GM15510 (cell line): ENCODE measurements around the gene HOXA13.

ENCODE experiments used
- POLR2A ChIP-seq: IDR thresholded peaks from 3 replicates; pipeline ENCODE4 v1.6.1; 2011; ENCODE audit warnings: borderline replicate concordance; ENCODE audit not compliant: insufficient read length; ENCODE audit errors: extremely low read depth

The HOXA13 gene

DNA sequence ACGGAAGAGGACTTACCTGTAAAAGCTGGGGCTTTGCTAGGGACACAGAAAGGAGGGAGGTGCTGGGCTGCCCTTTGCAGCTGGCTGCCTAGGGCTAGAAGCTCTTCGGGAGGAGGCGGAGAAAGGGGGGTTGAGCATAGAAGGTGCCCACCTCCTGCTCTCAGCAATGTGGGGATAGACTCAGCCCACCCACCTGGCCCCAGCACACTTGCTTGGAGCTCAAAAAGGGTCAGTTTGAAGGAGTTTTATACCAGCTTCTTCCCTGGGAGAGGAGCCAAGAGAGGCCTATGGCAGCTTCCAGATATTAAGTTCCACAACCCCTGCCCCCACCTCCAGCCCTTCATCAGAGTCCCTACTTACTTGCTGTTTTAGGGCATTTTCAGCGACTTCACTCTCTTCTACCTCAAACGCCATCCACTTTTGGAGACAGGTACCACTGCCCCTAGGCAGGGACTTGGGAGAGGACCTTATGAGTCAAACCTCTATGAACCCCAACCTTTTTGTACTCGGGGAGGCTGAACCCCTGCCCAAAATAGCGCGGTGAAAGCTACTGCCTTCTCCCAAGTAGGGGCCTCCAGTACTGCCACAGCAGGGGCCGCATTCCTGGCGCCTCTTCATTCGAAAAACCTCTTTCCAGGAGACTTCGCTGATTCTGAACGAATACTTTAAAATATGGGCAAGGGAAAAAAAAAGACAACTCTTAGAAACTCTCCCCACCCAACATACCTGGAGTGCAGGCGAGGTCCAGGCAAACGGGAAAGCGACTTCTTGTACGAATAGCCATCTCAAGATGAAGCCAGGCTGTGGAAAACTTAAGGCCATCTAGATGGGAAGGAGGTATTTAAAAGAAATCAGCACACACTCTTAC, 41.5 kb upstream of the HOXA13 start:
- no peak for TF ChIP-seq POLR2A

DNA sequence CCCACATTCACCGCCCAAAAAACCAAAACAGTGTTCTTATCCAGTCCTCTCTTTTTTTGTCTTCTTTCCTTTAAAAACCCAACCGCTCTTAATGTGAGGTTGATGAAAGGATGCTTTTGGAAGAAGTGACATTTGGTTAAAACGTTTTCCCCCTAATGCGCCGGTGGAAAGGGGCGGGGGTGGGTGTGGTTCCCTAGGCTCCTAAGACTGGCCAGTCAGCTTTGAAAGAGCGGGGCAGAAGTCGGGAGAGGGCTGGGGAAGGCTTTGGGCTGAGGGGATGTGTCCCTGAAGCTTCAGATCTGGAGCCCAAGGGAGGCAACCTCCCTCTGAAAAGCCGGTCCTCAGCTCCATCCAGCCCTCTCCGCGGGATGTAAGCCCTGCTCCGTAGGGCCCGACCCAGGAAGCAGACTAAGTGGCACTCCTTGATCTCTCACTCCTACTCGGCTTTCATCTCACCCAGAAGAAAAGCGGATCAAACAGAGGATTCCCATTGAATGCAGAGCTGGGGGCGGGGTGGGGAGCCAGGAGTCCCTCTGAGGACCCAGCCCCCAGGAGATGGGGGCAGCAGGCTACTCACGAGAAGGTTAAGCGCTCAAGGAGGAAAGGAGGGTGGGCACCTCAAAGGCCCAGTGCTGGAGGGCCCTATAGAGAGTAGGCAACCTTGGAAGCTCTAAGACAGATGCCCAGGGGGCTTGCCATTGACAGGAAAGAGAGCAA, 40.3 kb upstream of the HOXA13 start:
- TF ChIP-seq POLR2A = no peak

DNA sequence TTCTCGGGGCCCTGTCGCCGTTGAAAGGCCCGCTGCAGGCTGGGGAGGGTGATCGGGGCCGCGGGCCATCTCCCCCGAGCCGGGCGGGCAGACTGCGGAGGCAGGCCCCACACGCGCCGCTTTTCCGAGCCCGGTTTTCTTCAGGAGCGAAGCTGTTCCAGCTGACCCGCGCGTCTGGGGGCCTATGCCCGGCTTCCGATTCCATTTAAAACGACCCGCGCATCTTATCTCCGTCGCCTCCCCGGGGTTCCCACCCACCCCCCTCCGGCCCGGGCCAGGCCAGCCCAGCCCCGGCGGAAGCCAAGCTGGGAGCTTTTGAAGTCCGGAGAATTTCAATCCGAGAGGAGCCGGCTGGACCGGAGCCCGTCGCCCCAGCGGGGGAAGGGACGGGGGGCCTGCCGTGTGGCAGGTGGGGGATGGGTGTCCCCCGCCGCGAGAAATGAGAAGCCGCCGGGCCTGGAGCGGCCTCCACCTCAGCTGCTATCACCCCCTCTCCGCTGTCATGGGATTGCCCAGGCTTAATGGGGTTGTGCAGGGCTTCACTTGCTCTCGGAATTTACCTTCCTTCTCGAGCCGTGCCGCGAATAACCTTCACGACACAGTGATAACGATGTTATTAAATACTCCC, 39.6 kb upstream of the HOXA13 start:
- TF ChIP-seq POLR2A = no peak

DNA sequence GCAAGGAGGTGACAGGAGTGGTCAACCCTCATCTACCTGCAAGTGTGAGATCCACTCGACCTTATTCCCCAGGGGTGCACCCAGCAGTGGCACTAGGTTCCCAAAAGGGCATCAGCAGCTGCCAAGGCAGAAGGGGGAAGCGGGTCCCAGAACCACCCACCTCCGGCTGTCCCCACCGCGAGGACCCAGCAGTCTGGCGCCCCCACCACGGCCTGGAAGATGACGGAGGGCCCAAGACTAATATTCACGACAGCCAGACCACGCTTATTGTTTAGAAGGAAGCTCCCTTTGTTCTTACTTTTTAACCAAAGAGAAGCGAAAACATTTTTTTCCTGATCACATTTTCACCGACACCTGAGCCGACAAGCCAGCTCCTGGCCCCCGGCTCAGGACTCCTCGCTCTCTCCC, 39.1 kb upstream of the HOXA13 start:
- TF ChIP-seq POLR2A = no peak

DNA sequence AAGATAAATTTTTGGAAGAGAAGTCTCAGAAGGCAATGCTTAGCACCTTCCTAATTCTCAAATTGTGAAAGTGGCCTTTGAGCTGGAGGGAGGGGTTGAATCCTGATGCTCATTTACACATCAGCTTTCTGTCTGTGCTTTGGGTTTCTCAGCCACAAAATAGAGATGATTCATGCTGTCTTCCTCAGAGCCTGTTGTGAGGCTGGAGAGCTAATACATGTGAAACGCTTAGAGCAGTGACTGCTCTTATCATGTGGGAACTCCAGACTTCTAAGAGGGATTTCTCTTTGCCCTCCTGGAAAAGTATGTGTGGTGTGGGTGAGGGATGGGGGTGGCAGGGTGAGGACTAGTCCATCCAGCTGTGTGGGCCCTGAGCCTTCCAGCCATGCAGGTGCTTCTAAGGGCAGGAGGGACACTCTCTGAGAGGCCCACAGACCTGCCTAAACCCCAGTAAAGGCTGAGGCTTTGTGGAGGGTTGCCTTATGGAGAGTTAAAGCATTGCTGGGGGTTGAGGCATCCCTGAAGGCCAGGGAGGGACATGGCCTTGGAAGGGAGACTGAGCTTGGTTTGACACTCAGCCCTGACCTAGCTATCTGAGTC, 37.9 kb upstream of the HOXA13 start:
- TF ChIP-seq POLR2A = no peak

DNA sequence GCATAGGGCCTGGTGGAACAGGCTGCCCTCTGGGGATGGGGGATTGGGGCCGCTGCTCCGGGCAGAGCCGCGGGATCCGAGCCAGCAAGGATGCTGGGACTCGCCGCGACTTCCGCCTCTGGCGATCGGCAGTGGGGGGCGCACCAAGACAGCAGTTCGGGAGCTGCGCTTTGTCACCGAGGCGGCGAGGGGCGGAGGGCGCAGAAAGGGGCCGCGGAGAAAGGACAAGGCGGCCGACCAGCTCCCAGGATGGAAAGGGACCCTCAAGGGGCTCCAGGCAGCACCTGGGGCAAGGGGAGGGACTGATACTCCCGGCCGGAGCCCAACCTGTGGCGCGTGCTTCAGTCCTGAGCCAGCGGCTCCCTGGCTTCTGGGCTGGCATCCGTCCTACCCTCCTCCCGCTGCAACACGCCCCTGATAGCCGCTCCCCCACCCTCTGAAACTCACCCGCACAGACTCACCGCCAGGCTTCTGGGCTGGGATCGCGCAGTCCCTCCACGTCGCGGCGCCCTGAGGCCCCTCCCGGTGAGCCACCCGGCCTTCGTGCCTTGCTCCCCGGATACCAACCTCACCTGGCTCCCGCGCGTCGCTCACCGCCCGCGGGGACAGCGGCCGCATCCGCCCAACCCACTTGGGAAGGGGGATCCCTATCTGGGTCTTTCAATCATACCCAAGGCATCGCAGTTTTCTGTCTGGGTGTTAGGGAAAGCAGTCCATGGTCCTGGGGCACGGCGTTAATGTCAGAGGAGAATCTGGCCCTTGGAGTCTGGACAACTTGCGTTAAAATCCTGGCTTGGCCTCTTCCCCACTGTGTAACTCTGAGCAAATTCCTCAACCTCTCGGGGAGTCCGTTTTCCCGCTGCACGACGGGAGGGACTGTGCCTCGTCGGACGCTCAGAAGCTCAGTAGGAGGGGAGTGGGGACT, 35.8 kb upstream of the HOXA13 start:
- no peak for TF ChIP-seq POLR2A

DNA sequence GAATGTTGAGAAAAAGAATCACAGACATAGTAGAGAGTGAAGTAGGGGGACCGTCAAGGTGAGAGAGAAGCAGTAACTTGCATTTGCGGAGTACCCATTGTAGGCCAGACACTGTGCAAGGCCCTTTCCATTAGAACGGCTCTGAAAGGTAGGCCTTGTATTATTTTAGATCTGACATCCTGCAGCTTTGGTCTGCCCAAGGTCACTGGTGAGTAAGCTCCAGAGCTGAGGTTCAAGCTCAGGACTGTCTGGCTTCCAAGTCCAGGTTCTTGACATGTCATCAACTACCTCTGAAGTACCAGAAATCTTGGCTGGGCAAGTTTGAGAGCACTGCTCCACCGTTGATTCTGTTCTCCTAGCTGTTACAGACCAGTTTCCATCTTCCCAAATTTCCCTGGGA, 29.6 kb upstream of the HOXA13 start:
- no peak for TF ChIP-seq POLR2A

DNA sequence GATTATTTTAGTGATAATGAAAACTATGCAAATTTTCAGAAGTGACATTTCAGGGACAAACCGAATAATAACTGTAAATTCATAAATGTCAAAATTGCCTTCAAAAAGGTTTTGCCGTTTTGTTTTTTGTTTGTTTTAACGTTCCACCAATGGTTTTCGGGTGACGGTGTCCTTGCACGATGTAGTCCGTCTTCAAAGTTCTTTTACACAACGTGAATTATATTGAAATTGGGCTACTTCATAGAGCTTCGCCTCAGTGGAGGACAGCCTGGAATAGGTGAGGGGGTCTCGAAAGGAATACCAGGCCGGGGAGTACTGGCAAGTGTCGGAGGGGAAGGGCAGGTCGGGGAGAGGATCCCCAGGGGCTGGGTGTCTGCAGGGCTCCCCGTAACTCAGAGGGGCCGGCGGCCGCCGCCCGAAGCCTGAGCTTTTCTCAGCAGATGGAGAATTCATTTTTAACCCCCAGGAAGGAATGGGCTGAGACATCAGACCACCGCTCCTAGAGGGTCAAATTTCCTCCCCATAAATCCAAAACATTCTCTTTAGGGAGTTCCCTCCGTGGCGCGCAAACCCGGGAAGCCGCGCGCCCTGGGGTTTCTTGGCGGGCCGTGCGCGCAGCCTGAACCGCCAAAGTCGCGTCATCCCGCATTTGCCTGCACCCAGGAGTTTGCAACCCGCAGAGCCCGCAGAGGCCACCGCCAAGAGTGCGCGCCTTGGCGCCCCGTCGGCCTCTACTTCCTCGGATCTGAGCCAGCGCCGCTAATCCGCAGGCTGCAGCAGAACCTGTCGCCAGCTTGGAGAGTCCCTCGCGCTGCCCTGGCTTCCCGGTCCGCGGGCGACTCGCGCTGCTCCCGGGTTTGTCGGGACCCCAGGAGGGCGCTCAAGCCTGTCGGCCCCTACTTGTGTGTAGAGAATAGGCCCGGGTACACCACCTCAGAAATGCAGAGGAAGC, 25.4 kb upstream of the HOXA13 start:
- no peak for TF ChIP-seq POLR2A

DNA sequence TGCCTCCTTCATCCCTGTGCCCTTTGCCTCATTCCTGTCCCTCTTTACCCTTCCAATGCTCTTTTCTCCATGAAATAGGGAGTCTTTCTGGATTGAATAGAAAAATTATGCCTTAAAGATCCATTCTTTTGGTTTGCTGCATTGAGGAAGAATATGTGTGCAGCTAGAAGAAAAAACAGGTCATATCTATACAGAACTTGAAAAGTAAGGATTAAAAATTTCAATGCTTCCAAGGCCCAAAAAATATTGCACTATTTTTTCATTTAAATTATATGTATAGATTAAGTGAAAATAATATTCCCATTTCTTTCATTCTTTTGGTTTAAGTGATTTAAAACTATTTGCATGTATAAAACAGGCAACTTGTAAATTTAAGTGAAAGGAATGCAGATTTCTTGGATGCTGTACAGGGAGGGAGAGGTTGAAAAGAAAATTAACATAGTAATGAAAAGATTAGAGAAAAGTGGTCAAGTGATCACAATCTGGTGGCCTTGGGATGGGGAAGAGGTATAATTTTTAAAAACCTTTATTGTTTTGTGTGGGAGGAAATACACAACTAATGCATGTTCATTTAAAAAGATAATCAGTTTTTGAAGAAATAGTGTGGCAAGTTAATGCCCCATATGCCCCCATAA, 24.2 kb upstream of the HOXA13 start:
- no peak for TF ChIP-seq POLR2A

DNA sequence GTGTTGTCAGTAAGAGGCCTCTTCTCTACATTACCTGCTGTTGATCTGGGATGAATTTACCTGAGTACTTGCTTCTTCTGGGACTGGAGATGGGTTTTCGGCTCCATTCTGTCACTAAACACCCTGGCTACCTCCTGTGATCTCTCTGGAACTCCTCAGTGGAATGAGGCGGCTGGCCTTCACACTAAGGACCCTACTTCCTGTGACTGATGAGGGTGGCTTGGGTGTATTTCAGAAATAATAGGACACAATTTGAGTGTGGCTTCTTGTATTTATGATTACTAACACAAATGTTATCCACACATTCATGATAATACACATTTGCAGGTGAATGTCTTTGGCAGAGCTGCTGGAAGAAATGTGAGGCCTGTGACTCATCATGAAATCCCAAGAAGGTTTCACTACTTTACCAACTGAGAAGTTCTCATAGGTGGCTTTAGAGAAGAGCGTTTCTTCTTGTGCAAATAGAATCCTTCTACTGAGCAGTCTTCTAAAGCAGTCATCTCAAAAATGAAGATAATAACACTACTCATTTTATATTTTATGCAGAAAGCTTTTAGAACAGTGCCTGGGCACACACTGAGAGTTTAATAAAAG, 21.4 kb upstream of the HOXA13 start:
- TF ChIP-seq POLR2A = no peak

DNA sequence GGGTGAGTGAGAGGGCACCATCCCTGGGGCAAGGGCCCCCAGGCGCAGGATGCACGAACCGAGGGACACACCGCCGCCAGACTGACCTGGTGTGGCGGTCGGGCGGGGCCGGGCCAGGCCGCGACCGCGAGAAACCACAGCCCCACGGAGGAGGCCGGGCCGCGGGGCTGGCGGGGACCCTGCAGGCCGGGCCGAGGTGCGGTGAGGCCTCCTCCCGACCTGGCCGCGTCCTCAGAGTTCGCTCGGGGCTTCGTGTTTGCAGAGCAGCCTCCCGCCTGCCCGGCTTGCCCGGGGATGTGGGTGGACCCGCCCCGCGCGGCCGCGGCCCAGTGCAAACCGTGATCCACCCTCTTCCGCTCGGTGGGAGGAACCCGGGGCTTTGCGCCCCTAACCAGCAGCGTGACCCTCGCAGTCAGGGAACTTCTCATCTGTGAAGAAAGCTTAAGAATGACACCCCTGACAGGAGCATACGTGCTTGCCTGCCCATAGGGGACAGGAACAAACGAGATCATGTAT, 20.6 kb upstream of the HOXA13 start:
- TF ChIP-seq POLR2A = no peak

DNA sequence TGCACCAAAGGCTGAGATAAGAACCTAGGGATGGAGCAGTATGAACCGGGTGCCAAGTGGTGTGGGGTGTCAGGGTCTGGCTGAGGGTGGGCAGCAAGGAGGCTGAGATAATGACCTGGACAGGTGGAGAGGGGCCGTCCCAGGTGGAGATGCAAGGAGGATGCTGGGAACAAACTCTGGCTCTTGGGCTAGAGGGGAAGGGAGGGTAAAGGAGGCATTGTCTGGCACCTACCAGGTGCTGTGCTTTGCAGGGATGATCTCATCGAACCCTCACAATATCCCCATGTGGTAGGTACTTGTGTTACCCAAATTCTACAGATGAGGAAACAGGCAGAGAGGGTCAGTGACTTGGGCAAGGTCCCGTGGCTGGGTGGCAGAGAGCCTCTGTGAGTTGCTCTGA, 19.9 kb upstream of the HOXA13 start:
- TF ChIP-seq POLR2A = no peak
